Liver (tissue), 9 donors: ENCODE data around the gene CAP1. TPM values are rescaled to one million over a fixed set of nuclear protein-coding genes. Genes with fewer than 3 reads are reported as not detected.

Experiments
- DNase-seq: peaks from one replicate; pipeline ENCODE4 v3.0.0-alpha.2; 2017; ENCODE audit warnings: low spot score
- H3K27ac ChIP-seq, 2 donors: one replicate each; pipeline ENCODE4 v1.7.0; 2013; ENCODE audit warnings: inconsistent platforms in 2 of 2, low read length in 2 of 2, control low read depth in 1 of 2, low read depth in 1 of 2, mild to moderate bottlenecking in 1 of 2
- H3K27me3 ChIP-seq, 4 donors: one replicate each; pipeline versions ENCODE4 v1.6.1 to v1.7.0; 2013; ENCODE audit warnings: low read length in 3 of 4, inconsistent platforms in 1 of 4, mild to moderate bottlenecking in 1 of 4, moderate library complexity in 1 of 4; ENCODE audit not compliant: control insufficient read depth in 4 of 4, insufficient read depth in 4 of 4
- H3K36me3 ChIP-seq, 4 donors: one replicate each; pipeline versions ENCODE4 v1.6.1 to v1.7.0; 2013; ENCODE audit warnings: low read length in 3 of 4, mild to moderate bottlenecking in 3 of 4, low read depth in 1 of 4, moderate library complexity in 1 of 4; ENCODE audit not compliant: control insufficient read depth in 4 of 4, insufficient read depth in 3 of 4
- H3K4me1 ChIP-seq, 4 donors: one replicate each; pipeline versions ENCODE4 v1.6.1 to v1.7.0; 2013; ENCODE audit warnings: low read length in 3 of 4, mild to moderate bottlenecking in 3 of 4, moderate library complexity in 1 of 4; ENCODE audit not compliant: control insufficient read depth in 4 of 4, insufficient read depth in 4 of 4
- H3K4me3 ChIP-seq, 3 donors: one replicate each; pipeline versions ENCODE4 v1.6.1 to v1.7.0; 2013; ENCODE audit warnings: low read length in 3 of 3, control low read depth in 1 of 3, low read depth in 1 of 3, mild to moderate bottlenecking in 1 of 3
- H3K9ac ChIP-seq, 2 donors: one replicate each; pipeline ENCODE4 v1.7.0; 2013; ENCODE audit warnings: low read length in 2 of 2, mild to moderate bottlenecking in 2 of 2, moderate library complexity in 2 of 2, control low read depth in 1 of 2, low read depth in 1 of 2
- H3K9me3 ChIP-seq, 4 donors: one replicate each; pipeline versions ENCODE4 v1.6.1 to v1.7.0; 2013; ENCODE audit warnings: low read length in 3 of 4; ENCODE audit not compliant: control insufficient read depth in 4 of 4
- CTCF ChIP-seq: fragments of 150-350 bp; IDR thresholded peaks from 2 replicates; pipeline ENCODE4 v1.5.1; 2017; ENCODE audit warnings: improper control_type of control experiment, low read depth, low read length; ENCODE audit not compliant: missing input control
- EGR1 ChIP-seq, 2 donors: IDR thresholded peaks; 2 replicates each; pipeline ENCODE4 v1.6.1; 2016 to 2018; ENCODE audit warnings: antibody characterized with exemption in 2 of 2, low read depth in 2 of 2
- FOXA1 ChIP-seq: IDR thresholded peaks from 2 replicates; pipeline ENCODE4 v1.6.1; 2016; ENCODE audit warnings: antibody characterized with exemption
- FOXA2 ChIP-seq: IDR thresholded peaks from 2 replicates; pipeline ENCODE4 v1.6.1; 2016; ENCODE audit warnings: antibody characterized with exemption
- GABPA ChIP-seq, 2 donors: IDR thresholded peaks in 1 of 2; conservative IDR thresholded peaks in 1 of 2; 2 replicates each; pipeline ENCODE4 v1.6.1; 2016; ENCODE audit warnings: antibody characterized with exemption in 2 of 2, mild to moderate bottlenecking in 1 of 2, moderate library complexity in 1 of 2
- HNF4G ChIP-seq: IDR thresholded peaks from 2 replicates; pipeline ENCODE4 v1.6.1; 2016; ENCODE audit warnings: antibody characterized with exemption
- JUND ChIP-seq, 2 donors: IDR thresholded peaks; 2 replicates each; pipeline ENCODE4 v1.6.1; 2016; ENCODE audit warnings: antibody characterized with exemption in 2 of 2
- MAX ChIP-seq: IDR thresholded peaks from 2 replicates; pipeline ENCODE4 v1.6.1; 2016; ENCODE audit warnings: antibody characterized with exemption
- NR2F2 ChIP-seq: IDR thresholded peaks from 2 replicates; pipeline ENCODE4 v1.6.1; 2016; ENCODE audit warnings: antibody characterized with exemption
- RAD21 ChIP-seq, 2 donors: IDR thresholded peaks; 2 replicates each; pipeline ENCODE4 v1.6.1; 2016; ENCODE audit warnings: antibody characterized with exemption in 2 of 2, mild to moderate bottlenecking in 2 of 2
- REST ChIP-seq: IDR thresholded peaks from 2 replicates; pipeline ENCODE4 v1.6.1; 2016; ENCODE audit warnings: antibody characterized with exemption, mild to moderate bottlenecking
- RXRA ChIP-seq, 2 donors: IDR thresholded peaks; 2 replicates each; pipeline ENCODE4 v1.6.1; 2017 to 2018; ENCODE audit warnings: antibody characterized with exemption in 2 of 2, mild to moderate bottlenecking in 1 of 2
- SP1 ChIP-seq: IDR thresholded peaks from 2 replicates; pipeline ENCODE4 v1.6.1; 2018; ENCODE audit warnings: antibody characterized with exemption, mild to moderate bottlenecking
- TAF1 ChIP-seq: conservative IDR thresholded peaks from 2 replicates; pipeline ENCODE4 v1.6.1; 2016; ENCODE audit warnings: antibody characterized with exemption, mild to moderate bottlenecking
- YY1 ChIP-seq: IDR thresholded peaks from 2 replicates; pipeline ENCODE4 v1.6.1; 2016; ENCODE audit warnings: antibody characterized with exemption, mild to moderate bottlenecking
- ZBTB33 ChIP-seq: IDR thresholded peaks from 2 replicates; pipeline ENCODE4 v1.6.1; 2016; ENCODE audit warnings: antibody characterized with exemption
- WGBS: extraction: QIAGEN DNeasy Blood & Tissue Kit; methylation state at CpG from one replicate; pipeline ENCODE4 v1.1.7; 2013; 5-methylcytosine and 5-hydroxymethylcytosine counted together
- polyA plus RNA-seq, 2 donors: library from polyadenylated mRNA; stranded (reverse) in 1 of 2; unstranded in 1 of 2; fragments of 200-250 nt in 1 of 2; fragments of >200 nt in 1 of 2; fragmentation: Nextera tagmentation in 1 of 2; extraction: Ambion mirVana in 1 of 2; gene quantifications; one replicate each; pipeline versions ENCODE4 v1.2.1 to v1.2.3, GENCODE V29; 2013 to 2015
- total RNA-seq, 2 donors: library from RNA; depleted of rRNA; stranded (reverse); fragments of >200 nt; gene quantifications; one replicate each; pipeline ENCODE4 v1.2.3, GENCODE V29; 2014
- donor health status: healthy.
- donor health status: healthy.
- donor health status: healthy.
- donor health status: healthy.
- donor health status: healthy.

Gene CAP1
- total RNA-seq (100 to 1,000 TPM in 1 of 2 donors, 10 to 100 TPM in 1; 75.5 to 105 TPM), polyA plus RNA-seq (10 to 100 TPM; 77.4 to 91.7 TPM)

- Histone ChIP-seq H3K27me3 (no peaks in the 10 kb centered on the region), H3K4me3 (peak within 1 kb of the TSS; percentile 90 to 98 (median 95)), H3K9me3 (no peaks in the 10 kb centered on the region), H3K9ac (peak within 1 kb of the TSS; percentile 83 to 96), H3K36me3 (peaks cover 0 to 2% (median 0%) of the 10 kb centered on the region in 4 donors), H3K4me1 (peaks cover 3 to 35% (median 24%) of the 10 kb centered on the region in 4 donors), H3K27ac (peak within 1 kb of the TSS; percentile 91 to 99)
- WGBS: under 1% methylated on average over 65 of the region's 65 CpGs
- peak; percentile 100 for DNase-seq
- TF ChIP-seq FOXA2 (peak; percentile 17), NR2F2 (peak; percentile 64), YY1 (peak; percentile 41), GABPA (IDR thresholded peaks at IDR 0.05 in 1 of 2, conservative IDR thresholded peaks at IDR 0.05 in 1 of 2) (peak; percentile 93 to 98), ZBTB33 (peak; percentile 56), MAX (peak; percentile 63), CTCF (no peak), RAD21 (IDR thresholded peaks at IDR 0.05) (peak; percentile 17 to 24), SP1 (peak; percentile 93), HNF4G (no peak), JUND (IDR thresholded peaks at IDR 0.05) (peak in 1 of 2 donors; percentile 57), FOXA1 (no peak), TAF1 (peak; percentile 11), REST (no peak), EGR1 (IDR thresholded peaks at IDR 0.05; ENCODE audit: low read depth in 2 of 2) (peak; percentile 41 to 81), RXRA (IDR thresholded peaks at IDR 0.05) (peak; percentile 29 to 34)
Measured at GRCh38 chr1:40040511-40041465, at the start of gene CAP1. CAP1 (plus strand) TSS chr1:40040729; CDS start chr1:40059347, 18,618 bp downstream.
